Gastrocnemius medialis (tissue), 4 donors: ENCODE measurements around the gene RARB. TPM values are rescaled to one million over a fixed set of nuclear protein-coding genes. Genes with fewer than 3 reads are reported as not detected.

Experiments used
- ATAC-seq, 2 donors: fragments of 150-250 bp; one replicate each; pipeline ENCODE4 v1.9.1; 2016
- DNase-seq, 2 donors: peaks; one replicate each; pipeline ENCODE4 v3.0.0-alpha.2; 2019
- H3K27ac ChIP-seq, 4 donors: fragments of 200-600 bp; sonication (generic); 1 replicate in 1 of 4; 2 replicates in 3 of 4; pipeline ENCODE4 v1.5.1; 2016 to 2018; ENCODE audit warnings: mild to moderate bottlenecking in 2 of 4, moderate library complexity in 1 of 4
- H3K27me3 ChIP-seq, 3 donors: fragments of 200-600 bp; sonication (generic) in 2 of 3; 1 replicate in 1 of 3; 2 replicates in 2 of 3; pipeline versions ENCODE4 v1.5.1 to v1.6.0; 2016 to 2019; ENCODE audit warnings: mild to moderate bottlenecking in 1 of 3, moderate library complexity in 1 of 3
- H3K36me3 ChIP-seq, 2 donors: fragments of 200-600 bp; sonication (generic) in 1 of 2; one replicate each; pipeline ENCODE4 v1.5.1; 2017 to 2018
- H3K4me1 ChIP-seq, 2 donors: fragments of 200-600 bp; sonication (generic) in 1 of 2; one replicate each; pipeline ENCODE4 v1.5.1; 2016 to 2017; ENCODE audit warnings: mild to moderate bottlenecking in 2 of 2
- H3K4me3 ChIP-seq, 4 donors: fragments of 200-600 bp; sonication (generic) in 3 of 4; 1 replicate in 1 of 4; 2 replicates in 3 of 4; pipeline ENCODE4 v1.5.1; 2016 to 2019; ENCODE audit warnings: mild to moderate bottlenecking in 2 of 4
- H3K9me3 ChIP-seq, 3 donors: fragments of 200-600 bp; sonication (generic) in 2 of 3; 1 replicate in 1 of 3; 2 replicates in 2 of 3; pipeline ENCODE4 v1.5.1; 2016 to 2019
- CTCF ChIP-seq, 5 experiments: fragments of 450-650 bp in 3 of 5; fragments of 200-600 bp in 2 of 5; sonication (generic) in 2 of 5; IDR thresholded peaks in 4 of 5; conservative IDR thresholded peaks in 1 of 5; 1 replicate in 4 of 5; 2 replicates in 1 of 5; pipeline ENCODE4 v1.5.1; 2016 to 2019; ENCODE audit warnings: antibody characterized with exemption in 5 of 5, mild to moderate bottlenecking in 3 of 5, moderate library complexity in 3 of 5
- POLR2A ChIP-seq, 2 donors: fragments of 450-650 bp; IDR thresholded peaks; one replicate each; pipeline ENCODE4 v1.6.1; 2017; ENCODE audit warnings: antibody characterized with exemption in 2 of 2, mild to moderate bottlenecking in 2 of 2, moderate library complexity in 2 of 2
- in situ Hi-C, 4 donors: fragments of 200-750 bp; cut with MboI; loops; one replicate each; pipeline versions ENCODE4 v1.15.0 to v1.8.0; 2017; ENCODE audit warnings: low sequenced_read_pairs in 4 of 4
- intact Hi-C: fragments of 100-400 bp; cut with DNase I; formaldehyde crosslinking; loops from one replicate; pipeline ENCODE4 v1.15.1; 2023; ENCODE audit warnings: low total_unique reads
- total RNA-seq, 4 donors: library from RNA; depleted of rRNA; stranded (reverse); fragments of >200 nt; gene quantifications; one replicate each; pipeline versions ENCODE4 v1.1.0 to v1.2.3, GENCODE V29; 2016

RARB gene
- total RNA-seq, 4 donors from 2014 or later = 1.2 to 3.0 (median 1.9) TPM

- H3K27me3 ChIP-seq = no peaks in the 10 kb centered on the region
- H3K9me3 ChIP-seq = no peaks in the 10 kb centered on the region
- intact Hi-C loops (loop anchor here (2.0 kb wide), 1 partner anchor 38 kb away; no protein-coding TSS in a partner anchor), in situ Hi-C loops (no loop called here)
- H3K4me3 ChIP-seq = no peak overlapping the region
- peak overlapping the region; percentile 57 to 85 (median 76) for H3K27ac ChIP-seq
- no peak for DNase-seq
- H3K36me3 ChIP-seq = no peaks in the 10 kb centered on the region
- ATAC-seq = peak; percentile 43 to 50
- TF ChIP-seq CTCF (IDR thresholded peaks at IDR 0.05 in 4 of 5, conservative IDR thresholded peaks at IDR 0.05 in 1 of 5) (no peak), POLR2A (IDR thresholded peaks at IDR 0.05) (no peak)
- H3K4me1 ChIP-seq = peaks cover 44 to 58% of the 10 kb centered on the region in 2 donors
These were observed 80.8 kb downstream of the RARB start for GRCh38 chr3:25508901-25509300.

- Histone ChIP-seq H3K36me3 (no peaks in the 10 kb centered on the region), H3K4me3 (no peak overlapping the region), H3K27me3 (no peaks in the 10 kb centered on the region), H3K9me3 (no peaks in the 10 kb centered on the region), H3K4me1 (peaks cover 50 to 74% of the 10 kb centered on the region in 2 donors), H3K27ac (peak overlapping the region in 3 of 4 donors; percentile 74 to 85 (median 77))
- ATAC-seq = no peak
- no peak for TF ChIP-seq POLR2A (IDR thresholded peaks at IDR 0.05)
- no peak for TF ChIP-seq CTCF (IDR thresholded peaks at IDR 0.05 in 4 of 5, conservative IDR thresholded peaks at IDR 0.05 in 1 of 5)
- intact Hi-C loops (loop anchor here (5.0 kb wide), 1 partner anchor 63 kb away; no protein-coding TSS in a partner anchor), in situ Hi-C loops (no loop called here)
- DNase-seq = no peak
These were observed 82.7 kb downstream of the RARB start for GRCh38 chr3:25510797-25511196.

GRCh38 chr3:25511972-25512721 lies 84.1 kb downstream of the RARB start:
- Histone ChIP-seq H3K27ac (peak overlapping the region; percentile 67 to 85 (median 76)), H3K27me3 (no peaks in the 10 kb centered on the region), H3K4me1 (peaks cover 52 to 77% of the 10 kb centered on the region in 2 donors), H3K9me3 (no peaks in the 10 kb centered on the region), H3K36me3 (no peaks in the 10 kb centered on the region), H3K4me3 (no peak overlapping the region)
- peak; percentile 42 to 54 for ATAC-seq
- intact Hi-C loops (loop anchor here (5.0 kb wide), 1 partner anchor 65 kb away; no protein-coding TSS in a partner anchor), in situ Hi-C loops (no loop called here)
- TF ChIP-seq CTCF (IDR thresholded peaks at IDR 0.05 in 4 of 5, conservative IDR thresholded peaks at IDR 0.05 in 1 of 5) = no peak
- DNase-seq = peak; percentile 23 to 28

DNA sequence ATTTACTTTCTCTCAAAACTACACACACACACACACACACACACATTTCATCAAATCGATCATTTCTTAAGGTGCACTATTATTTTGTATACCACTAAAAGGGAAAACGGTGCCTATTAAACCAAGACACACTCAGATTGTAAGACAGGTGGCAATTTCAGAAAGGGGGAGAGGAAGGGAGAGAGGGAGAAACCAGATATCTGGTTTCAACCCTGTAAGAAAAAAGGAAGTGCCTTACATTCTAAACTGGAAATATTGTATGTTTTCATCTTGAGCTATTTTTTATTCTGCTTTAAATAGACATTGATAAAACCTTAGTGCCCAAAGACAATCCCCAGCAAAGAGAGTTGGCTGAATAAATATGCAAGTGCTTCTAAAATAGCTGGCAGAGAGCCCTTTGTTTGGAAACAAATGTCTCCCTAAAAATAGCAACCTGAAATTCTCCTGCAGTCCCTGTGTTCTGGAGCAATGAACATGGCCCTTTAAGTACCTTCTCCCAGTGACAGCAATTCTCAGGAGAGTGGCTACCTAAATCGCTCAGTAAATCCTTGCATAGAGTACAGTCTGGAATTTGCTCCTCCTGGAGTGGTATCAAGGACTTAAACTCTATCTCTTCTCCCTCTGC lies 85.7 kb downstream of the RARB start:
- ATAC-seq (peak; percentile 57), DNase-seq (no peak)
- H3K27me3 ChIP-seq = no peaks in the 10 kb centered on the region
- no peaks in the 10 kb centered on the region for H3K9me3 ChIP-seq
- no peak for TF ChIP-seq POLR2A (IDR thresholded peaks at IDR 0.05)
- no peak for TF ChIP-seq CTCF (IDR thresholded peaks at IDR 0.05 in 4 of 5, conservative IDR thresholded peaks at IDR 0.05 in 1 of 5)
- H3K4me3 ChIP-seq = no peak overlapping the region
- peak overlapping the region; percentile 67 to 85 (median 76) for H3K27ac ChIP-seq
- intact Hi-C loops = loop anchor here (2.0 to 5.0 kb wide), 2 partner anchors 66 to 85 kb away; partner anchors contain the start of gene RARB
- peaks cover 39 to 61% of the 10 kb centered on the region in 2 donors for H3K4me1 ChIP-seq
- in situ Hi-C loops = no loop called here
- no peaks in the 10 kb centered on the region for H3K36me3 ChIP-seq
